Fibroblast of gingiva (primary cell): Measurements from ENCODE around the gene UNC79.
"Not testable (repeated sequence)": the region's sequence is repeated elsewhere in the genome, so short reads cannot be mapped to it uniquely, and the experiment has no call there.

Experiments
- DNase-seq: peaks from one replicate; pipeline ENCODE4 v3.0.0-alpha.2; 2011; ENCODE audit warnings: low read depth

The UNC79 gene

GRCh38 chr14:93430315-93431035 is at the start of gene UNC79:
UNC79 (plus strand) TSS chr14:93430939; CDS start chr14:93431030, 91 bp downstream.
- no peak for DNase-seq

GRCh38 chr14:93381644-93382043 is 49.1 kb upstream of the UNC79 start:
- no peak for DNase-seq

- not testable (repeated sequence) for DNase-seq
Measured at GRCh38 chr14:93384256-93384655, 46.5 kb upstream of the UNC79 start.

GRCh38 chr14:93395231-93395630 is 35.5 kb upstream of the UNC79 start:
- no peak for DNase-seq

GRCh38 chr14:93396456-93396855 is 34.3 kb upstream of the UNC79 start:
- no peak for DNase-seq

GRCh38 chr14:93398491-93398890 is 32.2 kb upstream of the UNC79 start:
- DNase-seq: no peak

GRCh38 chr14:93402951-93403350 is 27.8 kb upstream of the UNC79 start:
- no peak for DNase-seq

- no peak for DNase-seq
Measured at GRCh38 chr14:93410021-93410420, 20.7 kb upstream of the UNC79 start.

- DNase-seq: no peak
Measured at GRCh38 chr14:93410893-93411292, 19.8 kb upstream of the UNC79 start.

- not testable (repeated sequence) for DNase-seq
Measured at GRCh38 chr14:93425136-93425535, 5.6 kb upstream of the UNC79 start.

GRCh38 chr14:93426750-93427149 is 4.0 kb upstream of the UNC79 start:
- no peak for DNase-seq

- no peak for DNase-seq
Measured at GRCh38 chr14:93431036-93431670, 414 bp downstream of the UNC79 start.

GRCh38 chr14:93454224-93454623 is 23.5 kb downstream of the UNC79 start:
- DNase-seq: no peak

- DNase-seq: no peak
Measured at GRCh38 chr14:93456356-93456755, 25.6 kb downstream of the UNC79 start.

- no peak for DNase-seq
Measured at GRCh38 chr14:93458234-93458633, 27.5 kb downstream of the UNC79 start.

GRCh38 chr14:93462479-93462878 is 31.7 kb downstream of the UNC79 start:
- DNase-seq: no peak

- no peak for DNase-seq
Measured at GRCh38 chr14:93464271-93464670, 33.5 kb downstream of the UNC79 start.

GRCh38 chr14:93475471-93475870 is 44.7 kb downstream of the UNC79 start:
- DNase-seq: no peak

- no peak for DNase-seq
Measured at GRCh38 chr14:93476305-93476704, 45.6 kb downstream of the UNC79 start.

- not testable (repeated sequence) for DNase-seq
Measured at GRCh38 chr14:93479074-93479473, 48.3 kb downstream of the UNC79 start.

GRCh38 chr14:93480867-93481266 is 50.1 kb downstream of the UNC79 start:
- no peak for DNase-seq

GRCh38 chr14:93481758-93482157 is 51.0 kb downstream of the UNC79 start:
- DNase-seq: no peak

- DNase-seq: no peak
Measured at GRCh38 chr14:93490001-93490400, 59.3 kb downstream of the UNC79 start.

GRCh38 chr14:93493054-93493453 is 62.3 kb downstream of the UNC79 start:
- DNase-seq: no peak
